H9 (cell line): ENCODE data around the gene MSI2. TPM values are rescaled to one million over a fixed set of nuclear protein-coding genes. Genes with fewer than 3 reads are reported as not detected.

ENCODE experiments used
- DNase-seq: peaks from one replicate; pipeline ENCODE4 v3.0.0-alpha.2; 2017
- H2AFZ ChIP-seq: one replicate; pipeline ENCODE4 v1.6.1; 2013; ENCODE audit warnings: mild to moderate bottlenecking, low read length, control low read depth, moderate library complexity
- H2AK5ac ChIP-seq: 2 replicates; pipeline ENCODE4 v1.6.1; 2013; ENCODE audit warnings: low read length, control low read depth, mixed read lengths; ENCODE audit not compliant: insufficient read length
- H2BK120ac ChIP-seq: one replicate; pipeline ENCODE4 v1.6.1; 2013; ENCODE audit warnings: low read depth, mild to moderate bottlenecking, low read length, control low read depth, inconsistent platforms; ENCODE audit not compliant: poor library complexity, severe bottlenecking
- H2BK12ac ChIP-seq: 2 replicates; pipeline ENCODE4 v1.6.1; 2013; ENCODE audit warnings: low read length, control low read depth, mixed read lengths, low read depth; ENCODE audit not compliant: insufficient read length
- H2BK15ac ChIP-seq: 2 replicates; pipeline ENCODE4 v1.6.1; 2013; ENCODE audit warnings: low read depth, low read length, control low read depth
- H2BK20ac ChIP-seq: one replicate; pipeline ENCODE4 v1.6.1; 2013; ENCODE audit warnings: low read depth, mild to moderate bottlenecking, low read length, control low read depth, inconsistent platforms; ENCODE audit not compliant: poor library complexity, severe bottlenecking
- H2BK5ac ChIP-seq: 2 replicates; pipeline ENCODE4 v1.6.1; 2013; ENCODE audit warnings: low read length, control low read depth, mixed read lengths; ENCODE audit not compliant: insufficient read length
- H3K14ac ChIP-seq: 2 replicates; pipeline ENCODE4 v1.6.1; 2013; ENCODE audit warnings: low read length, control low read depth; ENCODE audit not compliant: insufficient read depth
- H3K18ac ChIP-seq: 2 replicates; pipeline ENCODE4 v1.6.1; 2013; ENCODE audit warnings: low read depth, mild to moderate bottlenecking, mixed read lengths, low read length, control low read depth; ENCODE audit not compliant: insufficient read length
- H3K23ac ChIP-seq: 2 replicates; pipeline ENCODE4 v1.6.1; 2013; ENCODE audit warnings: low read length, control low read depth, mixed read lengths, low read depth; ENCODE audit not compliant: insufficient read length
- H3K23me2 ChIP-seq: 2 replicates; pipeline ENCODE4 v1.6.1; 2013; ENCODE audit warnings: low read depth, mild to moderate bottlenecking, mixed read lengths, low read length, control low read depth; ENCODE audit not compliant: insufficient read length, poor library complexity, severe bottlenecking
- H3K27ac ChIP-seq: 2 replicates; pipeline ENCODE4 v1.5.1; 2013; ENCODE audit warnings: low read length, control low read depth, mixed read lengths, low read depth; ENCODE audit not compliant: insufficient read length
- H3K27me3 ChIP-seq: 2 replicates; pipeline ENCODE4 v1.6.1; 2013; ENCODE audit warnings: low read length, control low read depth, inconsistent platforms; ENCODE audit not compliant: insufficient read depth
- H3K4ac ChIP-seq: 2 replicates; pipeline ENCODE4 v1.6.1; 2013; ENCODE audit warnings: low read depth, mild to moderate bottlenecking, control low read depth, inconsistent platforms, low read length, moderate library complexity
- H3K4me1 ChIP-seq: 2 replicates; pipeline ENCODE4 v1.6.1; 2013; ENCODE audit warnings: low read length, control low read depth, inconsistent platforms; ENCODE audit not compliant: insufficient read depth
- H3K4me2 ChIP-seq: 2 replicates; pipeline ENCODE4 v1.6.1; 2013; ENCODE audit warnings: low read length, control low read depth, mixed read lengths; ENCODE audit not compliant: insufficient read length, insufficient read depth
- H3K56ac ChIP-seq: 2 replicates; pipeline ENCODE4 v1.6.1; 2013; ENCODE audit warnings: low read depth, mild to moderate bottlenecking, mixed read lengths, low read length, control low read depth; ENCODE audit not compliant: insufficient read length
- H3K79me1 ChIP-seq: 2 replicates; pipeline ENCODE4 v1.6.1; 2013; ENCODE audit warnings: low read depth, mild to moderate bottlenecking, moderate library complexity, low read length, control low read depth, inconsistent platforms; ENCODE audit not compliant: insufficient read depth, poor library complexity, severe bottlenecking
- H3K79me2 ChIP-seq: 2 replicates; pipeline ENCODE4 v1.6.1; 2013; ENCODE audit warnings: low read length, control low read depth, inconsistent platforms; ENCODE audit not compliant: insufficient read depth
- H3K9ac ChIP-seq: 2 replicates; pipeline ENCODE4 v1.6.1; 2013; ENCODE audit warnings: low read length, control low read depth, mixed read lengths; ENCODE audit not compliant: insufficient read length; ENCODE audit errors: extremely low read depth
- H3K9me3 ChIP-seq: one replicate; pipeline ENCODE4 v1.6.1; 2013; ENCODE audit warnings: low read depth, low read length, inconsistent platforms; ENCODE audit not compliant: control insufficient read depth
- H3T11ph ChIP-seq: one replicate; pipeline ENCODE4 v1.6.1; 2013; ENCODE audit warnings: mild to moderate bottlenecking, low read length, control low read depth, inconsistent platforms
- H4K20me1 ChIP-seq: one replicate; pipeline ENCODE4 v1.6.1; 2013; ENCODE audit not compliant: control insufficient read depth, insufficient read length, insufficient read depth
- H4K5ac ChIP-seq: 2 replicates; pipeline ENCODE4 v1.6.1; 2013; ENCODE audit warnings: low read depth, mild to moderate bottlenecking, mixed read lengths, low read length, control low read depth; ENCODE audit not compliant: insufficient read length
- H4K8ac ChIP-seq: replicated peaks from 2 replicates; pipeline ENCODE4 v1.6.1; 2013; ENCODE audit warnings: low read length, control low read depth, mixed read lengths, low read depth; ENCODE audit not compliant: insufficient read length
- H4K91ac ChIP-seq: 2 replicates; pipeline ENCODE4 v1.6.1; 2013; ENCODE audit warnings: low read depth, mild to moderate bottlenecking, moderate library complexity, mixed read lengths, low read length, control low read depth; ENCODE audit not compliant: insufficient read length
- H3K27ac Mint-ChIP-seq, 3 experiments: 2 replicates in 2 of 3; 3 replicates in 1 of 3; pipeline ENCODE4 v1.8.0; 2020 to 2021; ENCODE audit warnings: mixed read lengths in 3 of 3, mild to moderate bottlenecking in 1 of 3, moderate library complexity in 1 of 3
- H3K27me3 Mint-ChIP-seq: 2 replicates; pipeline ENCODE4 v1.8.0; 2021; ENCODE audit warnings: low read depth, mild to moderate bottlenecking, moderate library complexity, mixed read lengths
- H3K36me3 Mint-ChIP-seq, 3 experiments: 2 replicates in 2 of 3; 3 replicates in 1 of 3; pipeline ENCODE4 v1.8.0; 2020 to 2021; ENCODE audit warnings: low read depth in 3 of 3, mixed read lengths in 3 of 3; ENCODE audit not compliant: insufficient read depth in 1 of 3
- H3K4me1 Mint-ChIP-seq, 2 experiments: 2 replicates each; pipeline ENCODE4 v1.8.0; 2020; ENCODE audit warnings: mixed read lengths in 2 of 2
- H3K4me3 Mint-ChIP-seq, 2 experiments: 2 replicates in 1 of 2; 3 replicates in 1 of 2; pipeline ENCODE4 v1.8.0; 2020 to 2021; ENCODE audit warnings: mild to moderate bottlenecking in 2 of 2, mixed read lengths in 2 of 2, moderate library complexity in 1 of 2
- H3K9me3 Mint-ChIP-seq, 2 experiments: 2 replicates in 1 of 2; 3 replicates in 1 of 2; pipeline ENCODE4 v1.8.0; 2020; ENCODE audit warnings: mild to moderate bottlenecking in 2 of 2, mixed read lengths in 2 of 2, moderate library complexity in 1 of 2
- WGBS: extraction: QIAGEN DNeasy Blood & Tissue Kit; methylation state at CpG from one replicate; pipeline ENCODE4 v1.1.7; 2013; ENCODE audit warnings: missing lambda C conversion rate, low lambda C conversion rate, mixed read lengths; ENCODE audit not compliant: insufficient read length; ENCODE audit errors: extremely low coverage; 5-methylcytosine and 5-hydroxymethylcytosine counted together
- total RNA-seq: library from RNA; stranded (reverse); gene quantifications from 2 replicates; pipeline ENCODE4 v1.2.1, GENCODE V29; 2021
- TF ChIP-seq, protein P1 (sequence below): fragments of 200-600 bp; sonication (generic); conservative IDR thresholded peaks from 3 replicates; pipeline ENCODE4 v1.8.0; 2021; ENCODE audit warnings: antibody characterized with exemption, mild to moderate bottlenecking

MSI2 gene
- total RNA-seq, 1 experiment from 2014 or later: 98.5 TPM

DNA sequence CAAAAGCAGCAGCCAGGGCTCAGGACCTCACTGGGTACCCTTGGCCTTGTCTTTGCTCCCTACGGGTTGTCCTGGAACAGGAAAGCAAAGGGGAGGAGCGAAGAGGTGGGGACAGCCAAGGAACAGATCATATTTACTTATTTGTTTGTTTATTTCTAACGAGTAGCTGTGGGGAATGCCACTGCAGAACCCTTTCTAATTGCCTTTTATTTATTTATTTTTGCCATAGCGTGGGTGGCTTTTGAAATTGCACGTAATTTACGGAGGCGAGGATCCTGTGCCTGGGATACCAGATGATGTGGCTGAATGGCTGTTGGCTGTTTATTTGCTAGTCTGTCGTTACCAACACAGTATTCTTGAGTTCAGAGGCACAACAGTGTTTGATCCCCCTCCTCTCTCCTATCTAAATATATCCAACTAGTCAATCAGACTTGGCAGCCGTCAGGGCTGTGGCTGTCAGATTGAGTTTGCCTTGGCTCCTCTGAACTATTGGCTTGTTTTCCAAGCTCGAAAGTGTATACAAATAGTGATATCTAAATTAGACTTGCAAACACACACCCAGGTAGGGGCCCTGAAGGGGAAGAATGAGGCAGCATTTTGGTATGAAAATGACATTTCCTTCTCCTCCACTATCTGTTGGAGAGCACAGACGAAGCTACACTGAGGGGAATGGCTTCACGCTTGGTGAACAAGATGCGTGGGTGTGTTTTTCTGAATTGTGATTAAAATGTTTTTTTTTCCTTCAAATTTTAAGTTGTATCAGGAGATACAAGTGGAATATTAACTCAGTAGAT is 110.4 kb downstream of the MSI2 start:
- no peak overlapping the region; a peak in 1 of 5 replicates for H3K4me3 Mint-ChIP-seq
- H3K36me3 Mint-ChIP-seq: no peaks in the 10 kb centered on the region; a peak in 1 of 7 replicates
- no peak overlapping the region for H3T11ph ChIP-seq
- peaks cover 50 to 63% of the 10 kb centered on the region in 2 experiments for H3K4me1 Mint-ChIP-seq
- no peak overlapping the region for H3K4ac ChIP-seq
- H3K23me2 ChIP-seq: no peaks in the 10 kb centered on the region
- H3K79me2 ChIP-seq: no peaks in the 10 kb centered on the region
- H3K9me3 Mint-ChIP-seq: no peaks in the 10 kb centered on the region
- no peak overlapping the region for H4K91ac ChIP-seq
- no peaks in the 10 kb centered on the region for H3K27me3 ChIP-seq
- H3K4me1 ChIP-seq: peaks cover 8% of the 10 kb centered on the region; the same call in 1 of the 2 replicates
- TF ChIP-seq, protein P1, sequence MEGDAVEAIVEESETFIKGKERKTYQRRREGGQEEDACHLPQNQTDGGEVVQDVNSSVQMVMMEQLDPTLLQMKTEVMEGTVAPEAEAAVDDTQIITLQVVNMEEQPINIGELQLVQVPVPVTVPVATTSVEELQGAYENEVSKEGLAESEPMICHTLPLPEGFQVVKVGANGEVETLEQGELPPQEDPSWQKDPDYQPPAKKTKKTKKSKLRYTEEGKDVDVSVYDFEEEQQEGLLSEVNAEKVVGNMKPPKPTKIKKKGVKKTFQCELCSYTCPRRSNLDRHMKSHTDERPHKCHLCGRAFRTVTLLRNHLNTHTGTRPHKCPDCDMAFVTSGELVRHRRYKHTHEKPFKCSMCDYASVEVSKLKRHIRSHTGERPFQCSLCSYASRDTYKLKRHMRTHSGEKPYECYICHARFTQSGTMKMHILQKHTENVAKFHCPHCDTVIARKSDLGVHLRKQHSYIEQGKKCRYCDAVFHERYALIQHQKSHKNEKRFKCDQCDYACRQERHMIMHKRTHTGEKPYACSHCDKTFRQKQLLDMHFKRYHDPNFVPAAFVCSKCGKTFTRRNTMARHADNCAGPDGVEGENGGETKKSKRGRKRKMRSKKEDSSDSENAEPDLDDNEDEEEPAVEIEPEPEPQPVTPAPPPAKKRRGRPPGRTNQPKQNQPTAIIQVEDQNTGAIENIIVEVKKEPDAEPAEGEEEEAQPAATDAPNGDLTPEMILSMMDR: no peak
- no peaks in the 10 kb centered on the region for H3K27me3 Mint-ChIP-seq
- H3K14ac ChIP-seq: no peak overlapping the region
- H3K27ac Mint-ChIP-seq: peak overlapping the region in 2 of 3 experiments; percentile 60 to 71; a peak in 3 of 7 replicates
- no peak overlapping the region for H4K5ac ChIP-seq
- H2BK20ac ChIP-seq: no peak overlapping the region
- H3K18ac ChIP-seq: no peak overlapping the region
- no peak overlapping the region for H2BK15ac ChIP-seq
- no peak overlapping the region for H3K56ac ChIP-seq
- no peak overlapping the region for H2BK120ac ChIP-seq
- H2AK5ac ChIP-seq: no peak overlapping the region
- no peak for DNase-seq
- no peak overlapping the region for H3K23ac ChIP-seq
- no peak overlapping the region for H3K27ac ChIP-seq
- no peak overlapping the region for H4K8ac ChIP-seq
- peaks cover 8% of the 10 kb centered on the region for H3K79me1 ChIP-seq
- H2BK12ac ChIP-seq: no peak overlapping the region
- H4K20me1 ChIP-seq: peaks cover 2% of the 10 kb centered on the region
- H2AFZ ChIP-seq: no peak overlapping the region
- no peaks in the 10 kb centered on the region for H3K9me3 ChIP-seq
- H3K9ac ChIP-seq: no peak overlapping the region
- no CpG with 5 or more reads among the region's 13 CpGs for WGBS
- no peak overlapping the region for H2BK5ac ChIP-seq
- H3K4me2 ChIP-seq: no peak overlapping the region
